Renal cortex interstitium (tissue), 11 donors: ENCODE measurements around the gene EGFR. TPM values are rescaled to one million over a fixed set of nuclear protein-coding genes. Genes with fewer than 3 reads are reported as not detected.
A peak's percentile ranks its signal among the peaks of the same experiment; 100 is the strongest.

Source experiments
- DNase-seq, 11 donors: peaks; one replicate each; pipeline ENCODE4 v3.0.0-alpha.2; 2013; ENCODE audit warnings: low read depth in 9 of 11, low spot score in 4 of 11; ENCODE audit errors: extremely low read depth in 1 of 11
- polyA plus RNA-seq, 3 donors: library from polyadenylated mRNA; unstranded; fragments of 120-200 nt; gene quantifications; one replicate each; pipeline ENCODE4 v1.2.1, GENCODE V29; 2013; ENCODE audit not compliant: insufficient read length in 3 of 3

Gene EGFR
- polyA plus RNA-seq, 3 donors: 29.9 to 33.1 (median 30.3) TPM

GRCh38 chr7:55185941-55186609 lies 167.3 kb downstream of the EGFR start:
- DNase-seq: no peak

- no peak for DNase-seq
Observed at GRCh38 chr7:55187701-55188491, 169.1 kb downstream of the EGFR start.

- DNase-seq: no peak
Observed at GRCh38 chr7:55188590-55189138, 169.8 kb downstream of the EGFR start.

DNA sequence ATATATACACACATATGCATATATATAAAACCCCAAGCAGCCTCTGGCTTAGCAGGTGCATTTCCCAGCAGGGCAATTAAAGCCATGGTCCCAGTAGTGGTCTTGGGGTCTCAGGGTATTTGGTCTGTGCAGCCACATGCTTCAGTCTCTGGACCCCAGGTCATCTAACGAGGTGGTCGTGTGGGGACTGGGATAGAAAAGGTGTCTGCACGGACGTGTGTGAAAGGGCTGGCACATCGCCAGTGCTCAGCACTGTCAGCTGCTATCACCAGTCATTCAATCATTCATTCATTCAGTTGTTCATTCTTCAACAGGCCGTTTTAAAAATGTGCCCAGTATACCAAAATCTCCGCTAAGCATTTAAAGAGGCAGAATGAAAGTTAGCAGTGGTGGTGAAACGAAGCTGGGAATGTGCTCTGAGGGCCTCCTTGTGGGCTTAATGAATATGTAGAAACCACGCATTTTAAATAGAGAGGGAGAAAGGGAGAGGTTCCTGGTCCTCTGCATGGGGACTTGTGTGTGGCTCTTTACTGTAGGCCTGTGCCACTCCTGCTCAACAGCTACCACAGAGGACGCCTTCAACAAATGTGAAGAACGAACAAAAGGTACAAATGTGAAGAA lies 170.4 kb downstream of the EGFR start:
- DNase-seq: peak in 1 of 11 donors; percentile 38

GRCh38 chr7:55189878-55190436 lies 171.1 kb downstream of the EGFR start:
- DNase-seq: no peak

- DNase-seq: no peak
Observed at GRCh38 chr7:55190511-55191160, 171.8 kb downstream of the EGFR start.

DNA sequence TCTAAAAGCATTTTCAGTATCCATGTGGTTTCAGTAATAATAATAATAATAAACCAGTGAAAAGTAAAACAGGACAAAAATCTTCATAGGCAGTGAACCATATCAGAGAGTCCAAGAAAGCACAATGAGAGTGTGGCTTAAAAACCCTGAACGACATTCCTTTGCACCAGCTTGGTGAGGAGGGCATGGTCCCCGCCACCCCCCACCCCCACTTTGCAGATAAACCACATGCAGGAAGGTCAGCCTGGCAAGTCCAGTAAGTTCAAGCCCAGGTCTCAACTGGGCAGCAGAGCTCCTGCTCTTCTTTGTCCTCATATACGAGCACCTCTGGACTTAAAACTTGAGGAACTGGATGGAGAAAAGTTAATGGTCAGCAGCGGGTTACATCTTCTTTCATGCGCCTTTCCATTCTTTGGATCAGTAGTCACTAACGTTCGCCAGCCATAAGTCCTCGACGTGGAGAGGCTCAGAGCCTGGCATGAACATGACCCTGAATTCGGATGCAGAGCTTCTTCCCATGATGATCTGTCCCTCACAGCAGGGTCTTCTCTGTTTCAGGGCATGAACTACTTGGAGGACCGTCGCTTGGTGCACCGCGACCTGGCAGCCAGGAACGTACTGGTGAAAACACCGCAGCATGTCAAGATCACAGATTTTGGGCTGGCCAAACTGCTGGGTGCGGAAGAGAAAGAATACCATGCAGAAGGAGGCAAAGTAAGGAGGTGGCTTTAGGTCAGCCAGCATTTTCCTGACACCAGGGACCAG lies 172.5 kb downstream of the EGFR start:
- no peak for DNase-seq

- no peak for DNase-seq
Observed at GRCh38 chr7:55191926-55192692, 173.3 kb downstream of the EGFR start.

- DNase-seq: peak in 4 of 11 donors; percentile 48 to 65 (median 60)
Observed at GRCh38 chr7:55192723-55193122, 173.9 kb downstream of the EGFR start.

DNA sequence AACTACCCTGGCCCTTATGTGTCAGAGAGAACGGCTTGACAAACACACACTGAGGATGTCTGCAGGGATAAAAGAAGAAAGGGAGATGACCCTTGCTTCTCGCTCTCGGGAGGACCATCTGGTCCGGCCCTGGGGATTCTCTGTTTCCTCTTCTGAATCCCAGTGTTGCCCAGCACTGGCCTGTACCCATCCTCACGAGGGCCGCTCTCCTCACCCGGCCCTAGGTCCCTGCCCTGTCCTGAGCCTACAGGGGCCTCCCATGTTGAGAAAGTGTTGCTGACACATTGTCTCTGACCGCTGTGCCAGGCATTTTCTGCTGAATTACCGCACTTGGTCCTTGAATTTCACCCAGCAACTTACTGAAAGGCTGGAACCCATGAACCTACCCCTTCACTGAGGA lies 174.4 kb downstream of the EGFR start:
- no peak for DNase-seq

DNA sequence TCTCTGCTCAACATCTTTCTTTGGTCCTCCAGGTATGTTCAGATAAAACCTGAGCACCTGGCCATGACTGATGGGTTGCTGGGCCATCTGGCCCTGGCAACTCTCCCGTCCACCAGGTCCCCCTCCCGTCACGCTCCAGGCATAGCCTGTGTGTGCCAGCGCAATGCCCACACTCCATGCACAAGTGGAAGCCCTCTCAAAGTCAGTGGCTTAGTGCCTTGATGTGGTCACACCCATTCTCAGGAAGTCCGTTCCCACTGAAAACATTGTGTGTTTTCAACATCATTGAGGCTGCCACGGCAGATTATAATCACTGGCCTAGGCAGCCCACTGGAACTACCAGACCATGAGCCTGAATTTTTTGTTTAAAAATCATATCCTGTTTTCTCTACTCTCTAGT lies 175.7 kb downstream of the EGFR start:
- no peak for DNase-seq

GRCh38 chr7:55198634-55199392 lies 180.0 kb downstream of the EGFR start:
- no peak for DNase-seq

- DNase-seq: no peak
Observed at GRCh38 chr7:55199418-55199817, 180.6 kb downstream of the EGFR start.

- no peak for DNase-seq
Observed at GRCh38 chr7:55200441-55200840, 181.6 kb downstream of the EGFR start.

- DNase-seq: no peak
Observed at GRCh38 chr7:55202150-55202913, 183.5 kb downstream of the EGFR start.

DNA sequence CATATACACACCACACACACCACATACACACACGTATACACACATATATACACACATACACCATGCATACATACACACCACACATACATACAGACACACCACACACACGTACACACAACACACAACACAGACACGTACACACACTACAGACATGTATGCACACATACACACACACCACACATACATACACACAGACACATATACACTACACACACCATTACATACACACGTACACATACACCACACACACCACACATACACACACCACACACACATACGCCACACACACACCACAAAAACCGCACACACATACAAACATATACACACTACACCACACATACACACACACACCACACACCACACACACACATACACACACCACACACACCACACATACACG lies 184.5 kb downstream of the EGFR start:
- no peak for DNase-seq
